HG03432 (cell line): ENCODE results near the gene TCERG1L.

Experiments
- ATAC-seq: cut with Tn5 transposase; IDR thresholded peaks from one replicate; pipeline ENCODE4 v1.9.1; 2021; ENCODE audit warnings: mild to moderate bottlenecking, moderate library complexity; ENCODE audit not compliant: unreplicated experiment

The TCERG1L gene

DNA sequence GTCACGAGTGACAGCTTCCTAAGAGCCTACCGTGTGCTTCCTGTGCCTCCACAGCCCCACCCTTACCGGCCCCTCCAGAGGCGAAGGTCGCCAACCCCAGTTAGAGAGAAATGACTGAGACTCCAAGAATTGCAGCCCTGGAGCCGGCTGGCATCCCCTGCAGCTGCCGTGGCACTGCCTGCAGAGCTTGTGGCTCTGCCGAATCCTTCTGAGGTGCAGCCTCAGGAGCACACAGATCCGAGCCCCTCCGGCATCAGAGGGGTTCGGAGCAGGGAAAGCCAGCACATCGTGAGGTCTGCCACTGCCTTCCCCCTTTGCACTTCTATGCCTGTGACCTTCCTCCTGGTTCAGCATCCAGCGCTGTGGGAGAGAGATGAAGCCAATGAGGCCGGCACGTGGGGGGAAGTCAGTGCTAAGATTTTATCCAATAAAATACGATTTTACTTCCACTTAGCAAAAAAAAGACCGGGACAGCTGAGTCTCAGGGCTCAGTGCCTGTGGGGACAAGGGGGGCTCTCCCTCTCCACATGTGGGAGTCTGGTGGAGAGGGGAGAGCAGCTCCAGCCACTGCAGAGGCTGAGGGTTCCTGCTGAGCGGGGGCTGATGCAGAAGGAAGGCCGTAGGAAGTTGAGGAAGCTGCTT, 80.1 kb downstream of the TCERG1L start:
- no peak for ATAC-seq

DNA sequence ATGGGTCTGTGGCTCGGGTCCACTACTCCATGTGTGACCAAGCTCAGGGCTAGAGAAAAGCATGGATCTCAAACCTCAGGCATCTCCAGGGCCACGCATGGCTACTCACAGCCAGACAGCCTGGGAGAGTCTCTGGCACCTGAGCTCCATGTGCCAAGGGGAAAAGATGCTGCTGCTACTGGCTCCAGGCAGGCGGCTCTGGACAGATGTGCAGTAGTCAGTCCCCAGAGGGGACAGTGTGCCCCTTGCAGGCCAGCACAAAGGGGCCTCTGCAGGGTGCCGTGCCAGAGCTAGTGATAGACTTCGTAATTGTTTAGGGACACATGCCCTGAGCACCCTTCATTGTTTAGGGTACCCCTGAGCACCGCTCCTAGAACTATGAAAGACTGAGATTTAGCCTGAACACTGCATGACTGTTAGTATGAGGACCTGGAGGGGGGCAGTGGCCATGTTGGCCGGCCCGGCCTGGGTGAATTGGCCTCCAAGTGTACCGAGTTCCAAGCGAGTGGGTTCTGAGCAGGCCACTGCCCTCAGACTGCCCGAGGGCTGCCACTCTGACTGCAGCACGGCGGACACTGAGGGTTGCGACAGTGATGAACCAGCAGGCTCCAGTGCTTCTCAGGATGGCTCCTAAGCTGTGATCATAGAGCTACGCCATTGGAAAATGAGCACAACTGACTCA, 80.7 kb downstream of the TCERG1L start:
- ATAC-seq, result no peak

DNA sequence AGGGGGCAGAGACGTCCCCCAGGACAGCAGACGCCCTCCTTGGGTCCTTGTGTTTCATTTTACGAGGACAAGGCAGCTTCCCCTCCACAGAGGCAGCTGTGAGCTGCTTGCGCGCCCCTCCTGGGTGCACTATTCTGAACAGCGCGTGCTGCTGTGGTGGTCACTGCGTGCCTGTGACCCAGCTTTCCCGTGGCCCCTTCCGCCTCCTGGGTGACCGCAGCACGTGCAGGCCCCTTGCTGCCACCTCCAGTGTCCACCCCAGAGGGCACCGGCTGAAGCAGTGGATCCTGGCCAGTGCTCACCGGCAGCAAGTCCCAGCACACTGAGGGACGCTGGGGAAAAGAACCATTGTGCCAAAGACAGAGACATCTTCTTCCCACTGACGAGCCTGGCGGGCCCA, 81.4 kb downstream of the TCERG1L start:
- no peak for ATAC-seq

DNA sequence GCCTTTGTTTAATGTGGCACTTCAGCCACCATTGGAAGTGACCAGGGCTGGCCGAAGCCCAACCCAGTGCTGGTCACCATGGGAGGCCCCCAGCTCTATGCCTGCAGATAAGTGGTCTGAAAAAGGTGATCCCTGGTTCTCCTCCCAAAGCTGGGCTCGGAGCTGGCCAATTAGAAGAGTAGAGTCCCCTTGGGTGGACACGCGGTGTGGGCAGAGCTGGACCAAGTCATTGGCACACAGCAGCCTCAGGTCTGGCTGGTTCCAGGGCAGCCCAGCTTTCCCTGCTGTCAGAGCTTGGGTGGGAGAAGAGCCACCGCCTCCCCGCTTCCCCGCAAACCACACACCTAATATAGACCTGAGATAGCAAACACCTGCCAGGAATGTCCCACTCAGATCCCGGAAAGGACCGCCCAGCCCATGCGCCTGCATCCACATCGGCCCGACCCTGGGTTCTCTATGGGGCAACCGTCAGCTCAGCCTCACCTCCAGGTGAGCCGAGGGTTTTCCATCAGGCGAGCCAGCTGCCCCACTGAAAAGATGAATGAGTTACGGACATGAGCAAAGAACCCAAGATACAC, 84.3 kb downstream of the TCERG1L start:
- no peak for ATAC-seq

DNA sequence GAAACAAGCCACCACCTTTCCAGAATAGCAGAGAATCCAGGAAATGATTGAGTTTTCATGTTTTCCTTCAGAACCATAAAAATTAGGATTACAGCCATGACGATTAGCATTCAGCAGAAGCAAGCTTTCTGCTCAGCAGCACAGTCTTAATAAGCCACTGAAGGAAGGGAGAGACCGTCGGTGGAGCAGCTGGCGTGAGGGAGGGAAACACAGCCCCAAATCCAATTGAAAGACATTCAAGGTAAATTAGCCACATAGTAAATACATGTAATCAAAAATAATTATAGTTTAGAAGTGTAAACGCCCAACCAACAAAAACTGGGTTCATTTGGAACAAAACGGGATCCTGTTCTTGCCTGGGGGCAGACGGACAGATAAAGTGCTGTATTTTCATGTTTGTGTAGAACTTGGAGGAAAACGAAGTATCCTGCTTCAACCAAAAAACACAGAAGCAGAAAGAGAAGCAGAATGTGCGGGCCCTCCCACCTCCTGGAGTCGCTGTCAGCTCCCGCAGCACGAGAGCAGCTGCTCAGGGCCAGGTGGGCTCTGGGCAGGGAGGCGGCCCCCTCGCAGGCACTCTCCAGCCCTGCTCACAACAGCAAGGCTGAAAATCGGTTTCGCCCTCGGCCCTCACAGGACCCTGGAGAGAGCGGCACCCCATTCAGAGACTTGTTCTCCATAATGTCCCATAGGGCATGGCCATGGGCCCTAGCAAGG, 84.9 kb downstream of the TCERG1L start:
- no peak for ATAC-seq

DNA sequence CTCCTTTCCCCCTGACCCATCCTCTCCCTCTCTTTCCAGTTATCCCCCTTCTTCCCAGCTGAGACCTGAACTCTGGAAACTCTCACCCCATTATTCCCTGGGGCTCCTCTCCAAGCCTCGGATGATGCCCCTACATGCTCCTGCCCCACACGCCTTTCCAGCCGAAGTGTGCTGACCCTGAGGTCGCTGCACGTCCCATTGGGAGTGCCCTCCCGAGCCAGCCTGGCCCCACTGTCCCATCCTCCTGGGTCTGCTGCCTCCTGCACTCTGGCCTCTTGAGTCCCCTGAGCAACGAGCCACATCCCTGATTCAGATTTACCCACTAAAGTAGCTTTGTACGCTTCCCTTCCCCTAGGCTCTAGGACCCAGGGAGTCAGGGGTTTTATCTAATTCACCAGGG, 87.4 kb downstream of the TCERG1L start:
- no peak for ATAC-seq

DNA sequence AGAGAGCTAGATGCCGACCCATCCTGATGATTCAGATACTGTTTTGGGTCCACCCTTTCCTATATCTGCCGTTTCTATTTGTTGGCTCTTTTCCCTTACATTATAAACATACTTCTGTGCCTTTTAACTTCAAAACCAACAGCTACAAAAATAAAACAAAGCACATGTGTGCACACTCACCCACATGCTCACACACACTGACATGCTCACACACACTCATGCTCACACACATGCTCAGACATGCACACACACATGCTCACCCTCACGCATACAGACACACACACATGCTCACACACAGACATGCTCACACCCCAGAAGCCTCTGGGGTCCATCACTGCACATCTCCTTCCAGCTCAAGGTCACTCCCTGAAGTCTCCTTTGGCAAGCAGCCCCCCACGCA, 88.1 kb downstream of the TCERG1L start:
- ATAC-seq, result no peak

DNA sequence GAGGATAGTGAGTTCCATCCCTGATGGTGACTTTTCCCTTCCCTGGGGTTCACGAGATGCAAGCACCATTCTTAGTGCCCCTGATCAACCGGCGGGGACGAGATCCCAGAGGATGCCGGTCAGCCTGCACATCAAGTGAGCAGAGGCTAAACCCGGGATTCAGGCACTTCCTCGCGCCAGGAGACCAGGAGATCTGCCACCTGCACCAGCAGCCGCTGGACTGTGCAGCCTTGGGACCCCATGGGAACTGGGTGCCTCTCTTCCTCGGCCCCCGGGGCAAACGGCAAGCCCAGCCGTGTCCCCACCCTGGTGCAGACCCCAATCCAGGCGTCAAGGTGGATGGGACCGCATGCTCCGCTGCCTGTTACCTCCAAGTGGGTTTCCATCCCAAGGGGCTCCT, 88.5 kb downstream of the TCERG1L start:
- ATAC-seq, result no peak

DNA sequence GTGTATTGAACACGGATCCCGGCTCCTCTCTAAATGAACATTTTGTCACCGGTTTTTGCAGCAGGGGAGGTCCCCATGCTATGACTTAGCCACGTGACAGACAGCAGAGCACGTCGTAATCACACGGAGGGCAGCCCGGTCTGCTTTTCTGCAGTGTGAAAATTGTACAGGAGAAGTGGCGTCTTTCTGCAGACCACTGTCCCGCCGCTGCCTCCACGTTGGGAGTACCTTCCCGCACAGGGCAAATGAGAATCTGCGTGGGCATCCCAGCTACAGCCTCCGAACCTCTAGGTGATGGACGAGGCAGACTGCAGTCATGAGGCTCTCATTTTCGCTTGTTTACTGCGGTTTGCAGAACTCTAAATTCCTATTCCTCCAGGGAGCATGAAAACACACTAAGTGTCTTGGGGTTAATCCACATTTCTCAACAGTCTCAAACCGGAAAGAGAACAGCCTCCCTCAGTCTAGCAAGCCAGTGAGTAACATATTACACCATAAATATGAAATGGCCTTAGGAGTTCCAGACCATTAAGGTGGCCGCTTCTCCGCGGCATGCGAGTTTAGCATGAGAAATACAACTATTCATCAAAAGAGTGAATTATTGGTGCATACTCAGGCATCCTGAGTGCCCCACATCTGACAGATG, 89.8 kb downstream of the TCERG1L start:
- no peak for ATAC-seq

DNA sequence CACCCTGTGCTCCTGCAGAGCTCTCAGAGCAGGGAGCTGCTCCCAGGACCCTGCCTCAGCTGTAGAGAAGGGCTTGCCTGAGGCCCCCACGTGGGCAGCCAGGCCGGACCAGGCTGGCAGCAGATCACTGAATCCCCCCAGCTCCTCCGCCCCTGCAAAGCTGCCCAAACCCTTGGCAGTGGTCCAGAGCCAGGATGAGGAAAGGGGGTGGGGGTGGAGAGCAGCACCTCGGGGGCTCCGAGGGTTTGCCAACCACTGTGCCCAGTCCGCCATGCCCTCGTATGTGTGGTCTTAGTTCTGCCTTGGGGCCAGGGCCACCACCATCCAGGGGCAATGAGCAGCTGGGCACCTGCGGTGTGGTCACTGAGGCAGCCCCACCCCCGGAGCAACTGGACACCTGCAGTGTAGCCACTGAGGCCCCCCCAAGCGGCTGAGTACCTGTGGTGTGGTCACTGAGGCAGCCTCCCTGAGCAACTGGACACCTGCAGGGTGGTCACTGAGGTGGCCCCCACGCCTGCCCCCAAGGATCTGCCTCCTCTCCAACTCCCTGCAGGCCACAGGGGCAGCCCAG, 90.8 kb downstream of the TCERG1L start:
- no peak for ATAC-seq

DNA sequence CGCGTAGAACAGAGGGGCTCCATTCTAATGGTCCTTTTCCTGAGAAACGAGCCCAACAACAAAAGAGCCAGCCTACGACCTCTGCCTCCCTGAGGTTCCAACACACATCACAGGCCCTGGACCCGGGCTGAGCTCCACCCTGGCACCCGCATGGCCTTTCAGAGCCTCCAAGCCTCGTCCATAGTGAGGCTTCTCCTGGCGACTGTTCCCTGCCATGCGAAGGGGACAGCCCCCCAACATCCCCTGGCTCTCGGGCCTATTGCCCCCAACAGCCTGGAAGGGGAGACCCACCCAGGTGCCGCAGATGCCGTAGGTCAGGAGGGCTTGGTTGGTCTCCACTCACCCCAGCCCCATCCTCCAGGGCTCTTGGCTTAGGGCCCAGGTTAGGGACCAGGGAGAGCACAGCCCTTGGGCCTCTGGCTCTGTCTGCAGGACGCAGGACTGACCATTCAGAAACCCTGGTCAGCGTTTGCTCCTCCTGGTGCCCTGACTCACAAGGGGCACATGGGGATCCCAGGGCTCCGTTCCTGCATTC, 91.5 kb downstream of the TCERG1L start:
- ATAC-seq, result no peak

DNA sequence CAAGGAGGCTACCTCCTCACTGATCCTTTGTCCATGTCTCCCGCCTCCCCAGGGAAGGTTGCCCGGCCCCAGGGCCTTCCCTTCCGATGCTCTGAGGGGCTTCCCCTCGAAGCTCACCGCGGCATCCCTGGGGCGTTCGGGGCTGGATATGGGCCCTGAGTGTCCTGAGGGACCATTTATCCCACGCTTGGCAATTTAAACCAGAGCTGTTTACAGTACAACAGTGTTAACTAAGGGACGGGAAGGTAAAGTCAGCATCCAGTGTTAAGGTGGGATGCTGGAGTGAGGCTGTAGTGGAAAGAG, 92.0 kb downstream of the TCERG1L start:
- no peak for ATAC-seq

DNA sequence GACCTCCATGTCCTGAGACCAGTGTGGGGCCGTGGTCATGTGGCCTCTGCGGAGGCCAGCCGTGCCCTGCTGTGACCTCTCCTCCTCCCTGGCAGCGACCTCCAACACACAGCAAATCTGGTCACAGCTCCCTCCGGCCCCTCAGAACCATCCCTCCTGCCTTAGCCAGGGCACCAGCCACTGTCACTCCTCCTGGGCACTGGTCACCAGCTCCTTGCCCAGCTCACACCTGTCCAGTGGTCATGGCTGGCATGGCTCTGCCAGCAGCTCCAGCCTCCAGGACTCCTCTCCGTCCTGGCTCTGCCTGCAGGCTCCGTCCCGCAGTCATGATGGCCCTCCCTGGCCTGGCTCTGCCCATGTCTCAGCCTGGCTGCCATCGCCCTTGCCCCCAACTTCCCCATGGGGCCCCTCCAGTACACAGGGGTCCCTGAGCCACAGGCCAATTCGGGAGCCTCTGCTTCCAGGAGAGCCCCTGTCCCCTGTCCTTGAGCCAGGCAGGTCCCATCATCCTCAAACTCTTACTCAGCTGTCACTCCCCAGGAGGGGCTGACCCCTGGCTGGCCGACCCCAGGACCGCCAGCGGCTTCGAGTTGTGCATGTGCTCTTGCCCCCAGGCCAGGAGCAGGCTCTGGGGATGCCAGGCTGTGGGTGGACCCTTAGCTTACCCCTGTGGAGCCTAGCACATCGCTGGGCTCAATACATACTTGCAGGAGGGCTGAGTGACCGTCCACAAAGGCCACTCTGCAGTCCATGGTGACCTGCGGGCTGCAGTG, 92.5 kb downstream of the TCERG1L start:
- ATAC-seq, result no peak

DNA sequence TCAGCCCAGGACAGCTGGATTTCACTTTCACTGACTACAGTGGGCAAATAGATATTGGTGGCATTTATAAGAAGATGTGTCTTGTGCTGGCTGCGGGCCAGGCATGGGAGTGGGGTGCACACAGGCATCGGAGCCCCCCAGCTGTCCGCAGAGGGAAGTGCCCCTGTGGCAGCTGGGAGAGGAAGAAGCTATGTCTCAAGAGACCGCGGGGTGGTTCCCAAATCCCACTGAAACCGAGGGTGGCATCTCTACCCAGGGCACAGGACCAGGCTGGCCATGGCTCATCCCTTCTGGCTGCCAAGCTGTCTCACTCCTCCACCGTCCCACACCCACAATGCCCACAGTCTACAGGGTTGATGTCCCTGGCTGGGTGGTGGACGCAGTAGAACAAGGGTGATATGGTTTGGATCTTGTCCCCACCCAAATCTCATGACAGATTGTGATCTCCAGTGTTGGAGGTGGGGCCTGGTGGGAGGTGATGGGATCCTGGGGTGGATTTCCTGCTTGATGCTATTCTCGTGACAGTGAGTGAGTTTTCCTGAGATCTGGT, 94.8 kb downstream of the TCERG1L start:
- no peak for ATAC-seq

DNA sequence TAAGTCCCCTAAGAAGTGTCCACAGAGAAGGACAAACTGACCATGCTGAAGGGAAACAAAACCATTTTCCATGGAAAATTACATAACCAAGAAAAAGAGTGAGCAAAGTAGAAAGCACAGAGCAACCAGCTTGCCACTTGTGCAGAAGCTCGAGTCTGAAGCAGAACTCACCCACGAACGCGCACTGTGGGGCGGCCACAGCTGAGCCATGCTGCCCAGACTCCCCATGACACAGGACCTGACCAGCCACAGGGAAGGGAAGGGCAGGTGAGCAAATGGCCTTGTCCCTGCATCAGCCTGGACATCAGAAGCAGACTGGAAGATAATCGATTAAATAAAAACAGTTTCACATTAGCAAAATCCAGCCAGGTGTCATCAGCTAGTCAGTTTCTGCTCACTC, 95.7 kb downstream of the TCERG1L start:
- no peak for ATAC-seq

DNA sequence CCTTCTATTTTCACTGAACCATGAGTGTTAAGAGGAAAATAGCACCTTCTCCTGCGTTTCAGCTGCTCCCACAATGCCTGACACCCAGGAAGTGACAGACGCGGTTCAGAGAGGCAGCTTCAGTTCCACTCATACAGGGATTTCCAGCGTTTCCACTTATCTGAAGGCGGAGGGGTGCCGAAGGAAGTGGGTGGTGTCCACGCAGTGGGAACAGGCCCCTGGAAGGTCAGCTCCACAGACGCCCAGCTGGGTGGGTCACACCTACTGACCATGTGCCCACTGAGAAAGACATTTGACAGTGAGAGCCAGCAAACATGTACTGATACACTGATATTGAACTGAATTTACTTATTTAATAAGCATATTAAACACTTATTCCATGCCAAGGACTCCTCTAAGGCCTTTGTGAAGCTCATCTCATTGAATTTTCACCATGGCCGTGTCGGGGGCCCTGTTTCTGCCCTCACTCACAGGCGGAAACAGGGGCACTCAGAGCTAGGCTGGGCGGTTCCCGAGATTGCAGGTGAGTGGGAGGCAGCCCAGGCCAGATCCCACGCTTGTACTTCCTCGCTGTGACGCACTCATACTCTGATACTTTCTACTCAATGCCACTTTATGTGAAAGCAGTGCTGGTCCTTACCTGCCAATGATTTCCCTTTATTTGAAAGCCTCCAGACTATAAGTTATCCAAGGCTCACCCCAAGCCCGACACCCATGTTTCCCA, 96.8 kb downstream of the TCERG1L start:
- ATAC-seq, result no peak

DNA sequence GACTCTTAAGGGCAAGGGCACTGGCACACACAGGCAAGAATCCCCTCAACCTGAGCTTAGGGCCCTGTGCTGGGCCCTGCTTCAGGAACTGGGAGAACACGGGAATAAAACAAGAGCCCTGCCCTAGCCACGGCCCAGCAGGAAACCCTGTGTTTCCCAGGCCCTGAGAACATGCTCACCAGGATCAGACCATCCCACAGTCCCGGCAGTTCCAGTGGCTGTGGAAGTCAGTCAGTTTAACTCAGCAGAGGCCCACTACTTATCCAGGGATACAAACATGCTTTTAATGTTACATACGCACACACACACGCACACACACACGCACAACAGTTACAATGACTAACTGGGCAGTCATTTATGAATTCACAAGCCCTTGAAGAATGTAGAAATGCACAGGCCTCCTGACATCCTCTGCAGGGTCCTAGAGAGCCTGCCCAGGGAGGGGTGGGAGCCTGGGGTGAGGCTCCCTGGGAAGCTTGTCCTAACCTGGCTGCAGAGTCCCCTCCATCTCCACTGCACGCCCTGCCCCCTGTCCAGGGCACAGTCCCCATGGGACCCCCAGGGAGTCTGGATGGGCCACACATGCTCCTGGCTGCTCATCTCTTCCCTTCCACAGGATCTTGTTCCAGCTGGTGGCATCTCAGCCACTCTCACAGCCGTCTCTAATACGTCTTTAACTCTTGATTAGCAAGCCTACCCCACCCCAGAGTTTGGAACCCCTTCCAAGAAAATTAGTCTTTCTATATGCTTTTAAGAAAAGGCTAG, 97.6 kb downstream of the TCERG1L start:
- no peak for ATAC-seq

DNA sequence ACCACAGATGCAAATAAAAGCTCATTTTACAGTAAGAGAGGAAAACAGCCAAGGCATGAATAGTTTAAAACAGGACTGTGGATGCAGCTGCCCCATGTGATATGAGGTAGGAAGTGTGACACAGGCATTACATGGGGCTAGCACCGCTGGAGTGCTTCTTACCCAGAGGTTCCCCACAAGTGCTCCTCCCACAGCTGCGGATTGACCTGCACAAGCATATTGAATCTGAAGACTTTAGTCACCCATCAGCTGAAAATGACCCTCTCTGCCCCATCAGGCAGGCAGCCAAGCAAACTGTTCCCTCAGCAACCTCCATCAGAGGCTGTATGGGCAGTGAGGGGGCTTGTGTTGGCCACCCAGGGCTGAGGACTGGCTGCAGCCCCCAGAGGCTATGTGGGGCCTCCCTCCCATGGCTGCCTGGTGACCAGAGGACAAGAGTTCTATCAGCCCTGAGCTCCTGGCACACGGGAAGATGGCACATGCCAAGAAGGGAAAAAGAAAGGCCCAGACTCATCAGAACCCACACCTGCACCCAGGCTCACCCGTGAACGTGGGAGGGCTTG, 98.7 kb downstream of the TCERG1L start:
- ATAC-seq, result no peak
